Vagina (tissue), 2 donors: ENCODE data around the gene CCDC148. TPM values are rescaled to one million over a fixed set of nuclear protein-coding genes. Genes with fewer than 3 reads are reported as not detected.

Source experiments
- DNase-seq, 2 donors: peaks; one replicate each; pipeline ENCODE4 v3.0.0-alpha.2; 2017; ENCODE audit errors: extremely low spot score in 2 of 2
- H3K27ac ChIP-seq: fragments of 200-600 bp; sonication (generic); one replicate; pipeline ENCODE4 v1.5.1; 2019
- H3K27me3 ChIP-seq: fragments of 200-600 bp; sonication (generic); one replicate; pipeline ENCODE4 v1.5.1; 2019
- H3K36me3 ChIP-seq, 2 donors: fragments of 200-600 bp; sonication (generic); one replicate each; pipeline ENCODE4 v1.5.1; 2017 to 2019
- H3K4me1 ChIP-seq: fragments of 200-600 bp; sonication (generic); one replicate; pipeline ENCODE4 v1.5.1; 2019
- H3K4me3 ChIP-seq, 2 donors: fragments of 200-600 bp; sonication (generic); 1 replicate in 1 of 2; 2 replicates in 1 of 2; pipeline ENCODE4 v1.5.1; 2016 to 2019
- H3K9me3 ChIP-seq: fragments of 200-600 bp; sonication (generic); one replicate; pipeline ENCODE4 v1.5.1; 2019
- POLR2A ChIP-seq, 2 donors: fragments of 450-650 bp; IDR thresholded peaks; one replicate each; pipeline ENCODE4 v1.6.1; 2017; ENCODE audit warnings: antibody characterized with exemption in 2 of 2, mild to moderate bottlenecking in 2 of 2, moderate library complexity in 2 of 2
- POLR2AphosphoS5 ChIP-seq, 2 donors: sonication (generic); formaldehyde crosslinking; IDR thresholded peaks; one replicate each; pipeline ENCODE4 v1.9.0; 2017; ENCODE audit warnings: antibody characterized with exemption in 2 of 2, mild to moderate bottlenecking in 2 of 2, low read depth in 1 of 2; ENCODE audit not compliant: insufficient read depth in 1 of 2
- intact Hi-C: fragments of 100-400 bp; cut with DNase I; formaldehyde crosslinking; loops from one replicate; pipeline ENCODE4 v1.15.1; 2023
- total RNA-seq: library from RNA; depleted of rRNA; stranded (reverse); fragments of >200 nt; gene quantifications from one replicate; pipeline ENCODE4 v1.2.3, GENCODE V29; 2016
- TF ChIP-seq, protein P1 (sequence below), 3 experiments: fragments of 450-650 bp in 2 of 3; fragments of 200-600 bp in 1 of 3; sonication (generic) in 1 of 3; IDR thresholded peaks; one replicate each; pipeline ENCODE4 v1.5.1; 2017 to 2019; ENCODE audit warnings: antibody characterized with exemption in 3 of 3, mild to moderate bottlenecking in 2 of 3, moderate library complexity in 2 of 3

Gene CCDC148
- total RNA-seq, 1 donor from 2014 or later, result not detected

DNA sequence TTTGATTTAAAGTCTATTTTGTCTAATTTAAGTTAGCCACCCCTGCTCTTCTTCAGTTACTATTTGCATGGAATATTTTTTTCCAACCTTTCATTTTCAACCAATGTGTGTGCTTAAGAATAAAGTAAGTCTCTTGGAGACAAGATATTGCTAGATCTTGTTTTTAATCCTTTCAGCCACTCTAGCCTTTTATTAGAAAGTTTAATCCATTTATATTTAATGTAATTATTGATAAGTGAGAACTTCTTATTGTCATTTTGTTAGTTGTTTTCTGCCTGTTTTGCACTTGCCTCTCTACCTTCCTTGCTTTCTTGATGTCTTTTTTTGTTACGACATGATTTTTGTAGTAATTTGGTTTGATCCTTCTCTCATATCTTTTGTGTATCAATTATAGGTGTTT, 46.4 kb downstream of the CCDC148 start:
- H3K36me3 ChIP-seq, result no peaks in the 10 kb centered on the region
- no peaks in the 10 kb centered on the region for H3K27me3 ChIP-seq
- no peak overlapping the region for H3K27ac ChIP-seq
- no peaks in the 10 kb centered on the region for H3K4me1 ChIP-seq
- no peak for DNase-seq
- no peaks in the 10 kb centered on the region for H3K9me3 ChIP-seq
- no peak overlapping the region for H3K4me3 ChIP-seq
- no peak for TF ChIP-seq POLR2AphosphoS5 (IDR thresholded peaks at IDR 0.05; ENCODE audit: insufficient read depth in 1 of 2, low read depth in 1 of 2)
- no peak for TF ChIP-seq POLR2A (IDR thresholded peaks at IDR 0.05)
- TF ChIP-seq, protein P1, sequence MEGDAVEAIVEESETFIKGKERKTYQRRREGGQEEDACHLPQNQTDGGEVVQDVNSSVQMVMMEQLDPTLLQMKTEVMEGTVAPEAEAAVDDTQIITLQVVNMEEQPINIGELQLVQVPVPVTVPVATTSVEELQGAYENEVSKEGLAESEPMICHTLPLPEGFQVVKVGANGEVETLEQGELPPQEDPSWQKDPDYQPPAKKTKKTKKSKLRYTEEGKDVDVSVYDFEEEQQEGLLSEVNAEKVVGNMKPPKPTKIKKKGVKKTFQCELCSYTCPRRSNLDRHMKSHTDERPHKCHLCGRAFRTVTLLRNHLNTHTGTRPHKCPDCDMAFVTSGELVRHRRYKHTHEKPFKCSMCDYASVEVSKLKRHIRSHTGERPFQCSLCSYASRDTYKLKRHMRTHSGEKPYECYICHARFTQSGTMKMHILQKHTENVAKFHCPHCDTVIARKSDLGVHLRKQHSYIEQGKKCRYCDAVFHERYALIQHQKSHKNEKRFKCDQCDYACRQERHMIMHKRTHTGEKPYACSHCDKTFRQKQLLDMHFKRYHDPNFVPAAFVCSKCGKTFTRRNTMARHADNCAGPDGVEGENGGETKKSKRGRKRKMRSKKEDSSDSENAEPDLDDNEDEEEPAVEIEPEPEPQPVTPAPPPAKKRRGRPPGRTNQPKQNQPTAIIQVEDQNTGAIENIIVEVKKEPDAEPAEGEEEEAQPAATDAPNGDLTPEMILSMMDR (IDR thresholded peaks at IDR 0.05), result no peak
- intact Hi-C loops, result no loop called here

DNA sequence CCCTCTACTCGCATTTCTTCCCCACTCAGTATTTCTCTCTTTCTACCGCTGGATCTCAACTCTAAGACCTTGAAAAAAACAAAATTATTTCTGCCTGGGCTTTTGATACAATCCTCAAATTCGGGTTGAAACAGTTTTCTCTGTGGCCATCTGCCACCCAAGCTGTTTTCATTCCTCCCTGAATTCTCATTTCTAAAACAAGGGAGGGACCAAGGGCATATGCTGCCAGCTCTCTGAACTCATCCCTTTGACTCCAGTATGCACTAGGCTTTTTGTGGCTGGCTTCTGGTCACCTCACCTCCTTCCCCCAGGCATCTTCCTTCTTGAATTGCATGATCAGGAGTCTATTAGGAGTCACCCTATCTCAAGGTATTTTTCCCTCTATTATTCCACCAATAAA, 49.5 kb downstream of the CCDC148 start:
- Histone ChIP-seq H3K27ac (no peak overlapping the region), H3K27me3 (no peaks in the 10 kb centered on the region), H3K4me3 (no peak overlapping the region), H3K4me1 (peaks cover 9% of the 10 kb centered on the region), H3K36me3 (no peaks in the 10 kb centered on the region), H3K9me3 (no peaks in the 10 kb centered on the region)
- intact Hi-C loops, result no loop called here
- no peak for DNase-seq
- TF ChIP-seq POLR2A (IDR thresholded peaks at IDR 0.05) (no peak), POLR2AphosphoS5 (IDR thresholded peaks at IDR 0.05; ENCODE audit: insufficient read depth in 1 of 2, low read depth in 1 of 2) (no peak)
- TF ChIP-seq, protein P1 (IDR thresholded peaks at IDR 0.05), result no peak

DNA sequence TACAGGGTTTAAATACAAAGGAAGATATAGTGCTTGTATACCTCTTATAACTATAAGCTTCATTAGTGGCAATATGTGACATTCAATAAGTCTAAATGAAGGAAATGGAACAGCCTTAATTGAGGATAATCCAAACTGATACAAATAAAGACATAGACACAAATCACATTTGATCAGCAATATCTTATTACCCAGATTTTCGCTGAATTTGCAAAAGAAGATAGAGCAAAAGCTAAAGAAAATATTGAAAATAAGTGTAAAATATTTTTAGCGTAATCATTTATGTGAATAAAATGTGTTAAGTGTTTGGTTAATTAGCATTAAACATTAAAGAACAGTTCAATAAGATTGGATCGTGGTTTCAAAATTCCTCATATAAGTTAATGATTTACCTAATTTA, 51.2 kb downstream of the CCDC148 start:
- DNase-seq, result no peak
- TF ChIP-seq, protein P1 (IDR thresholded peaks at IDR 0.05), result no peak
- no peak for TF ChIP-seq POLR2AphosphoS5 (IDR thresholded peaks at IDR 0.05; ENCODE audit: insufficient read depth in 1 of 2, low read depth in 1 of 2)
- no peak for TF ChIP-seq POLR2A (IDR thresholded peaks at IDR 0.05)
- Histone ChIP-seq H3K36me3 (no peaks in the 10 kb centered on the region), H3K27ac (no peak overlapping the region), H3K27me3 (no peaks in the 10 kb centered on the region), H3K4me3 (no peak overlapping the region), H3K9me3 (no peaks in the 10 kb centered on the region), H3K4me1 (peaks cover 9% of the 10 kb centered on the region)
- intact Hi-C loops, result no loop called here

GRCh38 chr2:158403237-158403636, 53.3 kb downstream of the CCDC148 start:
- H3K27me3 ChIP-seq, result no peaks in the 10 kb centered on the region
- TF ChIP-seq, protein P1 (IDR thresholded peaks at IDR 0.05), result no peak
- TF ChIP-seq POLR2AphosphoS5 (IDR thresholded peaks at IDR 0.05; ENCODE audit: insufficient read depth in 1 of 2, low read depth in 1 of 2), result no peak
- TF ChIP-seq POLR2A (IDR thresholded peaks at IDR 0.05), result no peak
- DNase-seq, result no peak
- H3K4me1 ChIP-seq, result peaks cover 9% of the 10 kb centered on the region
- H3K4me3 ChIP-seq, result no peak overlapping the region
- intact Hi-C loops, result no loop called here
- no peaks in the 10 kb centered on the region for H3K9me3 ChIP-seq
- no peaks in the 10 kb centered on the region for H3K36me3 ChIP-seq
- H3K27ac ChIP-seq, result no peak overlapping the region

- no peak for DNase-seq
- no peak overlapping the region for H3K4me3 ChIP-seq
- no peak overlapping the region for H3K27ac ChIP-seq
- H3K27me3 ChIP-seq, result no peaks in the 10 kb centered on the region
- intact Hi-C loops, result no loop called here
- H3K4me1 ChIP-seq, result peaks cover 9% of the 10 kb centered on the region
- TF ChIP-seq, protein P1 (IDR thresholded peaks at IDR 0.05), result no peak
- TF ChIP-seq POLR2AphosphoS5 (IDR thresholded peaks at IDR 0.05; ENCODE audit: insufficient read depth in 1 of 2, low read depth in 1 of 2), result no peak
- no peak for TF ChIP-seq POLR2A (IDR thresholded peaks at IDR 0.05)
- no peaks in the 10 kb centered on the region for H3K36me3 ChIP-seq
- no peaks in the 10 kb centered on the region for H3K9me3 ChIP-seq
Observed at GRCh38 chr2:158402665-158403064, 53.9 kb downstream of the CCDC148 start.
